ENCODE results near the gene KPNA4. TPM values are rescaled to one million over a fixed set of nuclear protein-coding genes. Genes with fewer than 3 reads are reported as not detected.

KPNA4 gene
- total and polyA plus RNA-seq, 2 donors (not counting 3 experiments of a cell fraction or from before 2014, with no cell fraction given), result 12.2 to 70.1 TPM

GRCh38 chr3:160567774-160568173 lies 2.4 kb upstream of the KPNA4 start:
- no peak for FAIRE-seq
- H3K9me1 ChIP-seq (replicated peaks; ENCODE audit: control insufficient read depth, extremely low read depth, insufficient read depth, low read length), result no peaks in the 10 kb centered on the region
- H4K20me1 ChIP-seq (replicated peaks; ENCODE audit: control insufficient read depth, extremely low read depth, insufficient read depth, low read length), result peaks cover 12% of the 10 kb centered on the region
- H3K36me3 ChIP-seq (ENCODE audit: control insufficient read depth in 2 of 2, extremely low read depth in 1 of 2, insufficient read depth in 2 of 2, low read length in 2 of 2), result peaks cover 0 to 1% of the 10 kb centered on the region in 2 experiments
- no peak for TF ChIP-seq MYC (IDR thresholded peaks at IDR 0.05; ENCODE audit: low read depth, low read length)
- no peak for TF ChIP-seq JUN (IDR thresholded peaks at IDR 0.05; ENCODE audit: borderline replicate concordance, insufficient read depth, insufficient read length, low read depth)
- no peak for TF ChIP-seq EZH2 (IDR thresholded peaks at IDR 0.05; ENCODE audit: borderline replicate concordance, low read depth, low read length, severe bottlenecking)
- TF ChIP-seq FOS (IDR thresholded peaks at IDR 0.05; ENCODE audit: borderline replicate concordance, insufficient read depth, low read length), result no peak
- no peak for TF ChIP-seq CTCF (IDR thresholded peaks at IDR 0.05; ENCODE audit: extremely low read depth in 1 of 2, insufficient read depth in 1 of 2, low read depth in 1 of 2, low read length in 2 of 2)
- no peak for TF ChIP-seq MAX (IDR thresholded peaks at IDR 0.05; ENCODE audit: insufficient read depth, insufficient read length)
- no peak for TF ChIP-seq POLR2AphosphoS5 (IDR thresholded peaks at IDR 0.05; ENCODE audit: insufficient read depth, low read depth, low read length)
- ChIA-PET CTCF (interaction anchor here (1.1 kb wide), 1 partner anchor 389 kb away, joined by 3 read pairs; no protein-coding TSS in a partner anchor), POLR2A (no interaction called here)
- H3K79me2 ChIP-seq (ENCODE audit: control insufficient read depth, insufficient read depth, low read length), result peaks cover 29% of the 10 kb centered on the region
- H3K27me3 ChIP-seq (ENCODE audit: control insufficient read depth in 2 of 2, insufficient read depth in 2 of 2, low read length in 2 of 2), result no peaks in the 10 kb centered on the region
- H3K4me2 ChIP-seq (ENCODE audit: insufficient read depth, low read length), result no peak overlapping the region
- H2AFZ ChIP-seq (ENCODE audit: low read depth, low read length), result no peak overlapping the region
- peaks cover 35% of the 10 kb centered on the region for H3K4me1 ChIP-seq (ENCODE audit: control insufficient read depth, extremely low read depth, insufficient read depth, low read length)
- BruUV-seq (replicated peaks), result no TSS peak
- H3K9me3 ChIP-seq (replicated peaks; ENCODE audit: control insufficient read depth, insufficient read depth, low read length), result no peaks in the 10 kb centered on the region
- DNase-seq (ENCODE audit: low read depth, low spot score), result no peak
- dilution Hi-C loops (cut with MboI; ENCODE audit: extremely low pct_ligation_motif_present, low sequenced_read_pairs) (no loop called here), intact Hi-C loops (cut with micrococcal nuclease) (loop anchor here (2.0 to 10.0 kb wide), 6 partner anchors 109 to 850 kb away; partner anchors contain the start of gene ARL14)
- no peak overlapping the region for H3K27ac ChIP-seq (ENCODE audit: insufficient read depth, low read depth, low read length)
- H3K9ac ChIP-seq (replicated peaks; ENCODE audit: extremely low read depth, insufficient read depth, low read length), result no peak overlapping the region
- H3K4me3 ChIP-seq (replicated peaks in 1 of 3; ENCODE audit: insufficient read depth in 1 of 3, low read depth in 1 of 3, low read length in 3 of 3), result no peak overlapping the region
